Adipocyte (in vitro differentiated cells): ENCODE data around the gene RTN4RL1.
"Not testable (repeated sequence)": the region's sequence is repeated elsewhere in the genome, so short reads cannot be mapped to it uniquely, and the experiment has no call there.

Source experiments
- DNase-seq: peaks from one replicate; pipeline ENCODE4 v3.0.0-alpha.2; 2015; ENCODE audit warnings: low read depth
- H3K27me3 ChIP-seq: replicated peaks from 2 replicates; pipeline ENCODE4 v1.7.0; 2013; ENCODE audit warnings: mild to moderate bottlenecking, low read length, moderate library complexity; ENCODE audit not compliant: control insufficient read depth, insufficient read depth
- H3K36me3 ChIP-seq: 2 replicates; pipeline ENCODE4 v1.7.0; 2013; ENCODE audit warnings: low read length, mild to moderate bottlenecking, moderate library complexity; ENCODE audit not compliant: control insufficient read depth, insufficient read depth, severe bottlenecking
- H3K4me1 ChIP-seq: 2 replicates; pipeline ENCODE4 v1.7.0; 2013; ENCODE audit warnings: mild to moderate bottlenecking, low read length, moderate library complexity; ENCODE audit not compliant: control insufficient read depth, insufficient read depth
- H3K4me3 ChIP-seq: 2 replicates; pipeline ENCODE4 v1.7.0; 2013; ENCODE audit warnings: mild to moderate bottlenecking, low read length, moderate library complexity
- H3K9ac ChIP-seq: 2 replicates; pipeline ENCODE4 v1.7.0; 2013; ENCODE audit warnings: mild to moderate bottlenecking, low read length, moderate library complexity
- H3K9me3 ChIP-seq: 2 replicates; pipeline ENCODE4 v1.7.0; 2013; ENCODE audit warnings: mild to moderate bottlenecking, low read length, moderate library complexity; ENCODE audit not compliant: control insufficient read depth

RTN4RL1 gene

GRCh38 chr17:1907216-1907631, 117.9 kb downstream of the RTN4RL1 start:
- peaks cover 52% of the 10 kb centered on the region for H3K27me3 ChIP-seq
- no peaks in the 10 kb centered on the region for H3K36me3 ChIP-seq
- H3K9me3 ChIP-seq = no peaks in the 10 kb centered on the region
- no peak overlapping the region for H3K4me3 ChIP-seq
- DNase-seq = no peak
- peaks cover 9% of the 10 kb centered on the region for H3K4me1 ChIP-seq
- H3K9ac ChIP-seq = no peak overlapping the region

- peaks cover 47% of the 10 kb centered on the region for H3K27me3 ChIP-seq
- DNase-seq = no peak
Measured at GRCh38 chr17:1906662-1907101, 118.5 kb downstream of the RTN4RL1 start.

DNA sequence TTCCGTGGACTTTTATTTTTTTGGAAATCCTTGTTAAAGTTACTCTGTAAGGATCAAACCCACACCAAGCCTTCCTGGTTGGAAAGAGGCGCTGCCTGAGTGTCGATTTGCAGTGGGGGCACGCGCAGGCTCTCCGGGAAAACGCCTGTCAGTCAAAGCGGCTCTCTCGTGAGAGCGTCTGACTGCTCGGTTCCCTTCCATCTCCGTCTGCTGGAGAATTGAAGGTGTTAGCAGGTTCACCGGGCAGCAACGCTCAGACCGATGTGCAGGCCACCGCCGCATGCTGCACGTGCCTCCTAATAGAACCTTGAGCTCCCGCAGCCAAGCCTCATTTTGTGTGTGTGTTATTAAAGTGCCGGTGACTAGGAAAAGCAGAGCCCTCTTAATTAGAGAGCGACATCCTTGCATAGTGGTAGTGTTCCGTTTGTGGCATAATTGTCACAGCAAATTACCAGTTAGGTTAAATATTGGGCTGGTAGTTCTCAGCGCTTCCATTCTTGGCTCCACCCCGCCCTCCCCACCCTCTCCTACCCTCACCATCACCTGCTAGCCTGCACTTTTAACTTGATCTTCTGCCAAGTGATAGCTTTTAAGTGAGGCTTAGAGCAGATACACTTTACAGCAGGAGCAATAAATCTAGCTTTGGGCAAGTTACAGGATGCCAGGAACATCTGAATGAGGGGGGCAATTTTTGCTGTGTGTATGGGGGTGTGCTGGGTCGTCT, 119.8 kb downstream of the RTN4RL1 start:
- DNase-seq = no peak
- Histone ChIP-seq H3K9me3 (no peaks in the 10 kb centered on the region), H3K9ac (no peak overlapping the region), H3K4me3 (no peak overlapping the region), H3K27me3 (peaks cover 41% of the 10 kb centered on the region), H3K4me1 (peaks cover 9% of the 10 kb centered on the region), H3K36me3 (no peaks in the 10 kb centered on the region)

More at GRCh38 chr17:1906662-1907101, 118.5 kb downstream of the RTN4RL1 start:
- no peak overlapping the region for H3K4me3 ChIP-seq
- peaks cover 9% of the 10 kb centered on the region for H3K4me1 ChIP-seq
- H3K9ac ChIP-seq = no peak overlapping the region
- H3K9me3 ChIP-seq = no peaks in the 10 kb centered on the region
- H3K36me3 ChIP-seq = no peaks in the 10 kb centered on the region

DNA sequence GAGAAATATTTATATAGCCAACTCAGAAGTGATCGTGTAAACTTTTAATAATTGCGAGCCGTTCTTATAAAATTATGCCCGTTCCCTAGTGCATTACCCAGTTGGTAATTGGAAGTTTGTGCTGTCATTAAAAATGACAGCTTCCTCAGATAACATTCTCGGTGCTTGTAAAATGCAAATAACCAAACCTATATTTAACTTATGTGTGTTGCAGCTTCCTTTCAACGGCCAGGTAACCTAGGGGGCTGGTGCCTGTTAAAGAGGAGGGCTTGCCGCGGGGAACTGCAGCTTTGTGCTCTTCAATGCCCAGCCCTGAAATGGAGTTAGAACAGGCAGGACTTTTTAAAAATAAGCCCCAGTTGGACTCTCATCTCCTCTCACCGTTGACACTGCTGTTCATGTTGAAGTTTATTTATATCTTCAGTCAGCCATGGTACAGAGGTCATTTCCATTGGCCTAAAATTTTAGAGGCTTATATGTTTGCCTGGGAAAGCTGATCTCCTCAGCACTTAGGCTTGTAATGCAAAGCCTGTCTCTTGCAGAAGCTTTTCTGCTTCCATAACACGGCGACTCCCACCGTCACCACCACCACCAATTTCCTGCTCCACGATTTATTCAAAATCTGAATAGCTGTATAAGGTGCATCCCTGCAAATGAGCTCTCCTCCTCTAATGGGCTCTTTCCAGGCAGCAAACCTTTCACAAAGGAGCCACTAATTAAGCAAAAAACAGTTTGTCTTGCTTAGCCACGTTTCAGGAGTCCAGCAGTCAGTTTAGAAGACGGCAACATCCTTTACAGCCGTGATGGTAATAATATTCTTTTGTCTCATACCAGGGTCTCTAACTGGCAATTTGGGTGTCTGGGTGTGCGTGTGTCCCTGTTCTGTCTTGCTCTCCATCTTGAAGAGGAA, 120.6 kb downstream of the RTN4RL1 start:
- no peak overlapping the region for H3K4me3 ChIP-seq
- DNase-seq = no peak
- H3K4me1 ChIP-seq = peaks cover 6% of the 10 kb centered on the region
- H3K9me3 ChIP-seq = no peaks in the 10 kb centered on the region
- H3K27me3 ChIP-seq = peaks cover 36% of the 10 kb centered on the region
- no peak overlapping the region for H3K9ac ChIP-seq
- no peaks in the 10 kb centered on the region for H3K36me3 ChIP-seq

DNA sequence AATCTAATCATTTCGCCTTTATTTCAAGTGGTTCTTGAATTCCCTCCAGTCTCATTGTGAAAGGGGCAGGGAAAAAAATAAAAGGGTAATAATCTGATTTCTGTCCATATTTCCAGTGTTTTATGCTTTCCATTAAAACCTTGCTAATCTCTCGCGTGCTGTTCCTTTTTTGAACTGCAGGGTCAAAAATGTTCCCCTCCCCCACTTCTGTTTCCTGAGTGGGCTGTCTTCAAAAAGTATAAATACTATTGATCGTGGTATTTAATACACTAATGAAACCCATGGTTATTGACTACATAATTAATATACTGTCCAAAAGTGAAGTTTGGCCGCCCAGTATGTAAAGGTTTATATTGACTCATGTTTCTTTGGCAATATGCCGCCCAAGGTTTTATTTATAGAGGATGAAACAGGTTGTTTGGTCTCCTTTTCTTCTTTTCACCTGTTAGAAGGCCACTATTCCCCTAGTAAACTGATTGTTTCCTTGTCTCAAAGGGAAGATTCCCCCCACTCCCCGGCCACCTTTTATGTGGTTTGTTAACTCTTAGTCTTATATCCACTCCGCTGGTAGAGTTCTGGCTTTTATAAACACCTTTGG, 125.6 kb downstream of the RTN4RL1 start:
- H3K4me3 ChIP-seq = no peak overlapping the region
- peaks cover 42% of the 10 kb centered on the region for H3K36me3 ChIP-seq
- H3K9ac ChIP-seq = no peak overlapping the region
- H3K27me3 ChIP-seq = peaks cover 7% of the 10 kb centered on the region
- no peaks in the 10 kb centered on the region for H3K9me3 ChIP-seq
- no peaks in the 10 kb centered on the region for H3K4me1 ChIP-seq
- no peak for DNase-seq

DNA sequence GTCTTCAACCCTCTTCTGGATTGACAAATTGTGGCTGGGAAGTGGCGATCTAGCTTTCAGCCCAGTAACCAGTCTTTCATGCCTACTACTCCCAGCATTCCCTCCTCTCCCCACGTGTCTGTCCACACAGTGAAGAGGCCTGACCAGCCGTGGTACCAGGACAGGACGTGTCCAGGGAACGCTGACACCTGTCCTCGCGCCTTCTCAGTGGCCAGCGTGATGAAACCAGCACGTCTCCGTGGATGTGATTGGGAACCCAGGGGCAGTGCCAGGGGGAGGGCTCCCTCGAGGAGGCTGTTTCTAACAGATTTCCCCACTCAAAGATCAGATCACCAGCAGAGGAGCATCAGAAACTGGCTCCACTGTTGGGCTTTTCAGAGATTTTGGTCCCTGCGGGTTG, 126.3 kb downstream of the RTN4RL1 start:
- Histone ChIP-seq H3K36me3 (peaks cover 43% of the 10 kb centered on the region), H3K9ac (no peak overlapping the region), H3K4me3 (no peak overlapping the region), H3K9me3 (no peaks in the 10 kb centered on the region), H3K4me1 (no peaks in the 10 kb centered on the region), H3K27me3 (peaks cover 1% of the 10 kb centered on the region)
- DNase-seq = no peak

GRCh38 chr17:1898332-1898731, 126.8 kb downstream of the RTN4RL1 start:
- Histone ChIP-seq H3K36me3 (peaks cover 46% of the 10 kb centered on the region), H3K9ac (no peak overlapping the region), H3K4me1 (no peaks in the 10 kb centered on the region), H3K9me3 (no peaks in the 10 kb centered on the region), H3K27me3 (no peaks in the 10 kb centered on the region), H3K4me3 (no peak overlapping the region)
- no peak for DNase-seq

GRCh38 chr17:1897105-1897656, 128.0 kb downstream of the RTN4RL1 start:
- Histone ChIP-seq H3K36me3 (peaks cover 58% of the 10 kb centered on the region), H3K4me3 (no peak overlapping the region), H3K4me1 (no peaks in the 10 kb centered on the region), H3K9me3 (no peaks in the 10 kb centered on the region), H3K9ac (no peak overlapping the region), H3K27me3 (no peaks in the 10 kb centered on the region)
- DNase-seq = no peak

DNA sequence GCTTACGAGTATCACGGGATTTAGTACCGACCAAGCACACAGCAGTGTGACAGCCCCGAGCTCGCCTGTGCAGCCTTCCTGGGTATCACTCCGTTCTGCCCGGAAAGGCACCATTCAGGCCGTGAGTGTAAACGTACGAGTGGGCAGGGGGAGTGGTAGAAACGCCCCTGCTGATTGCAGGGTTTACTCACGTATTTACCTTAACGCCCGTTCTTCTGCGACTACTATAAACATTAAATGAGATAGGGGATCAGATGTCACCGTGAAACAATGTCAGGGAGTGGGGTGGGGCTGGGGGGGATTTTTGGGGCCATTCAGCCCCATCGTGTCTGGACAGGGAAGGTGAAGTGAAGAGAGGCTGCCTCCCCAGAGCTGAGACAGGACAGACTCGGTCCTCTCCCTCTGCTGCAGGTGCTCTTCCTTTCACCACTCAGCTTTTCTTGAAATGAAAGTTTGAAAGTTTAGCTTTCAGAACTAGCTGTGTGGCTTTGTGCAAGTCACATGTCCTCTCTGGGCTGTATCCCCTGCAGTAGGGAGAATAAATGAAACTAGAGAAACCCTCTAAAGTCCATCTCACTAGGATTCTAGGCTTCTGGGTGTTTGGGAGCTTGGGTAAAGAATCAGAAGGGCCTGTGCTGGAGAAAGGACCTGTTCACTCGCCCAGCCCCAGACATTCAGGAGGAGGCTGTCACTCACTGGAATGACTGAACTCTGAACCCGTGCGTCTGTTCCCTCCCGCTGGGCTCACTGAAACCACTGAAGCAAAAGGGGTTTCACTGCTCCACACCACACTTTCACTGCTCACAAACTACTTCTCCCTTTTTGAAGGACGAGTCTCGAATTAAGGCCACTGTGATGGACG, 128.7 kb downstream of the RTN4RL1 start:
- Histone ChIP-seq H3K9ac (no peak overlapping the region), H3K4me3 (no peak overlapping the region), H3K36me3 (peaks cover 64% of the 10 kb centered on the region), H3K4me1 (no peaks in the 10 kb centered on the region), H3K27me3 (no peaks in the 10 kb centered on the region), H3K9me3 (no peaks in the 10 kb centered on the region)
- no peak for DNase-seq

DNA sequence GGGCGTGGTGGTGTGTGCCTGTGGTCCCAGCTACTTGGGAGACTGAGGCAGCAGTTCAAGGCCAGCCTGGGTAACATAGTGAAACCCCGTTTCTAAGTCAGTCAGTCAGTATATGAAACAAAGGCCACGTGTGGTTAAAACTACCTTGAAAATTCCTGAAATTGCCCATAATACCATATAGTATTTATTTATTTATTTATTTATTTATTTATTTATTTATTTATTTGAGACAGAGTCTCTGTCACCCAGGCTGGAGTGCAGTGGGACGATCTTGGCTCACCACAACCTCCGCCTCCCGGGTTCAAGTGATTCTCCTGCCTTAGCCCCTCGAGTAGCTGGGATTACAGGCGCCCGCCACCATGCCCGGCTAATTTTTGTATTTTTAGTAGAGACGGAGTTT, 129.7 kb downstream of the RTN4RL1 start:
- H3K4me3 ChIP-seq, H3K9ac ChIP-seq, H3K27me3 ChIP-seq, DNase-seq, H3K9me3 ChIP-seq, H3K4me1 ChIP-seq: not testable (repeated sequence)
- H3K36me3 ChIP-seq = peaks cover 68% of the 10 kb centered on the region
